Neuron (in vitro differentiated cells): Measurements from ENCODE around the gene PARD3.

Source experiments
- H2AFZ ChIP-seq: one replicate; pipeline ENCODE4 v1.6.1; 2013; ENCODE audit warnings: low read depth, mild to moderate bottlenecking, inconsistent platforms, low read length, moderate library complexity
- H3K27me3 ChIP-seq: one replicate; pipeline ENCODE4 v1.6.1; 2013; ENCODE audit warnings: low read length; ENCODE audit not compliant: insufficient read depth
- H3K36me3 ChIP-seq: one replicate; pipeline ENCODE4 v1.6.1; 2013; ENCODE audit warnings: low read length; ENCODE audit not compliant: insufficient read depth
- H3K4me1 ChIP-seq: one replicate; pipeline ENCODE4 v1.6.1; 2013; ENCODE audit warnings: low read length; ENCODE audit not compliant: insufficient read depth
- H3K4me3 ChIP-seq: 2 replicates; pipeline ENCODE4 v1.5.1; 2013; ENCODE audit warnings: mild to moderate bottlenecking, low read length, moderate library complexity
- H3K9me3 ChIP-seq: one replicate; pipeline ENCODE4 v1.6.1; 2013; ENCODE audit warnings: low read length

Gene PARD3

GRCh38 chr10:34155812-34156211, 659.3 kb downstream of the PARD3 start:
- H3K9me3 ChIP-seq: no peaks in the 10 kb centered on the region
- no peak overlapping the region for H2AFZ ChIP-seq
- H3K36me3 ChIP-seq: no peaks in the 10 kb centered on the region
- no peaks in the 10 kb centered on the region for H3K27me3 ChIP-seq
- no peaks in the 10 kb centered on the region for H3K4me1 ChIP-seq
- no peak overlapping the region for H3K4me3 ChIP-seq

- Histone ChIP-seq H3K9me3 (no peaks in the 10 kb centered on the region), H3K4me1 (no peaks in the 10 kb centered on the region), H3K4me3 (no peak overlapping the region), H3K27me3 (no peaks in the 10 kb centered on the region), H3K36me3 (no peaks in the 10 kb centered on the region), H2AFZ (no peak overlapping the region)
Measured at GRCh38 chr10:34154383-34154900, 660.7 kb downstream of the PARD3 start.

GRCh38 chr10:34153663-34154382, 661.3 kb downstream of the PARD3 start:
- H3K9me3 ChIP-seq: no peaks in the 10 kb centered on the region
- no peak overlapping the region for H2AFZ ChIP-seq
- H3K36me3 ChIP-seq: no peaks in the 10 kb centered on the region
- no peaks in the 10 kb centered on the region for H3K27me3 ChIP-seq
- no peak overlapping the region for H3K4me3 ChIP-seq
- no peaks in the 10 kb centered on the region for H3K4me1 ChIP-seq

- H3K9me3 ChIP-seq: no peaks in the 10 kb centered on the region
- H3K27me3 ChIP-seq: no peaks in the 10 kb centered on the region
- H3K36me3 ChIP-seq: no peaks in the 10 kb centered on the region
- no peaks in the 10 kb centered on the region for H3K4me1 ChIP-seq
- H2AFZ ChIP-seq: no peak overlapping the region
- no peak overlapping the region for H3K4me3 ChIP-seq
Measured at GRCh38 chr10:34152434-34152833, 662.7 kb downstream of the PARD3 start.

- Histone ChIP-seq H3K36me3 (no peaks in the 10 kb centered on the region), H3K9me3 (no peaks in the 10 kb centered on the region), H3K4me1 (no peaks in the 10 kb centered on the region), H2AFZ (no peak overlapping the region), H3K27me3 (no peaks in the 10 kb centered on the region), H3K4me3 (no peak overlapping the region)
Measured at GRCh38 chr10:34151931-34152330, 663.2 kb downstream of the PARD3 start.

- Histone ChIP-seq H3K4me1 (no peaks in the 10 kb centered on the region), H3K9me3 (no peaks in the 10 kb centered on the region), H3K36me3 (no peaks in the 10 kb centered on the region)
Measured at GRCh38 chr10:34151481-34151880, 663.6 kb downstream of the PARD3 start.

GRCh38 chr10:34150103-34150502, 665.0 kb downstream of the PARD3 start:
- no peaks in the 10 kb centered on the region for H3K4me1 ChIP-seq
- H3K4me3 ChIP-seq: no peak overlapping the region
- no peak overlapping the region for H2AFZ ChIP-seq
- H3K27me3 ChIP-seq: no peaks in the 10 kb centered on the region
- no peaks in the 10 kb centered on the region for H3K9me3 ChIP-seq
- H3K36me3 ChIP-seq: no peaks in the 10 kb centered on the region

More at GRCh38 chr10:34151481-34151880, 663.6 kb downstream of the PARD3 start:
- Histone ChIP-seq H2AFZ (no peak overlapping the region), H3K4me3 (no peak overlapping the region), H3K27me3 (no peaks in the 10 kb centered on the region)

- Histone ChIP-seq H3K9me3 (peaks cover 2% of the 10 kb centered on the region), H3K4me3 (no peak overlapping the region), H2AFZ (no peak overlapping the region), H3K36me3 (no peaks in the 10 kb centered on the region), H3K27me3 (no peaks in the 10 kb centered on the region), H3K4me1 (no peaks in the 10 kb centered on the region)
Measured at GRCh38 chr10:34148305-34148657, 666.8 kb downstream of the PARD3 start.

GRCh38 chr10:34147641-34148304, 667.3 kb downstream of the PARD3 start:
- no peaks in the 10 kb centered on the region for H3K4me1 ChIP-seq
- no peaks in the 10 kb centered on the region for H3K27me3 ChIP-seq
- H3K9me3 ChIP-seq: peaks cover 2% of the 10 kb centered on the region
- no peak overlapping the region for H2AFZ ChIP-seq
- no peaks in the 10 kb centered on the region for H3K36me3 ChIP-seq
- H3K4me3 ChIP-seq: no peak overlapping the region

- no peak overlapping the region for H2AFZ ChIP-seq
Measured at GRCh38 chr10:34145715-34146114, 669.4 kb downstream of the PARD3 start.

GRCh38 chr10:34143466-34143865, 671.6 kb downstream of the PARD3 start:
- H3K4me3 ChIP-seq: no peak overlapping the region
- H3K9me3 ChIP-seq: peaks cover 2% of the 10 kb centered on the region
- H3K27me3 ChIP-seq: no peaks in the 10 kb centered on the region
- no peak overlapping the region for H2AFZ ChIP-seq
- H3K36me3 ChIP-seq: no peaks in the 10 kb centered on the region
- H3K4me1 ChIP-seq: peaks cover 5% of the 10 kb centered on the region

More at GRCh38 chr10:34145715-34146114, 669.4 kb downstream of the PARD3 start:
- Histone ChIP-seq H3K4me3 (no peak overlapping the region), H3K9me3 (peaks cover 2% of the 10 kb centered on the region), H3K36me3 (no peaks in the 10 kb centered on the region), H3K27me3 (no peaks in the 10 kb centered on the region), H3K4me1 (no peaks in the 10 kb centered on the region)

- Histone ChIP-seq H2AFZ (no peak overlapping the region), H3K4me1 (peaks cover 5% of the 10 kb centered on the region), H3K4me3 (no peak overlapping the region), H3K36me3 (no peaks in the 10 kb centered on the region), H3K27me3 (no peaks in the 10 kb centered on the region), H3K9me3 (peaks cover 2% of the 10 kb centered on the region)
Measured at GRCh38 chr10:34141032-34141680, 673.9 kb downstream of the PARD3 start.

- Histone ChIP-seq H3K27me3 (no peaks in the 10 kb centered on the region), H3K9me3 (no peaks in the 10 kb centered on the region), H3K4me3 (no peak overlapping the region), H3K4me1 (peaks cover 5% of the 10 kb centered on the region), H2AFZ (no peak overlapping the region), H3K36me3 (no peaks in the 10 kb centered on the region)
Measured at GRCh38 chr10:34139559-34139958, 675.5 kb downstream of the PARD3 start.
